Heart right ventricle (tissue), 16 donors: Measurements from ENCODE around the gene FSTL5. TPM values are rescaled to one million over a fixed set of nuclear protein-coding genes. Genes with fewer than 3 reads are reported as not detected.

ENCODE experiments used
- ATAC-seq, 8 donors: fragments of 200-7000 bp; cut with Tn5 transposase; one replicate each; pipeline ENCODE4 v1.9.1; 2020; ENCODE audit warnings: mild to moderate bottlenecking in 8 of 8, moderate library complexity in 8 of 8, moderate number of reproducible peaks in 1 of 8
- DNase-seq, 2 donors: peaks; one replicate each; pipeline ENCODE4 v3.0.0-alpha.2; 2020
- H3K27ac ChIP-seq, 10 donors: fragments of 200-600 bp; sonication (generic) in 2 of 10; one replicate each; pipeline versions ENCODE4 v1.5.0 to v1.8.0; 2020 to 2022; ENCODE audit warnings: mild to moderate bottlenecking in 3 of 10
- H3K27me3 ChIP-seq, 7 donors: fragments of 200-600 bp; one replicate each; pipeline ENCODE4 v1.8.0; 2021 to 2022; ENCODE audit warnings: mild to moderate bottlenecking in 2 of 7
- H3K36me3 ChIP-seq, 9 donors: fragments of 200-600 bp; sonication (generic) in 1 of 9; one replicate each; pipeline versions ENCODE4 v1.5.0 to v1.8.0; 2020 to 2022; ENCODE audit warnings: mild to moderate bottlenecking in 2 of 9
- H3K4me1 ChIP-seq, 9 donors: fragments of 200-600 bp; sonication (generic) in 1 of 9; one replicate each; pipeline versions ENCODE4 v1.5.0 to v1.8.0; 2020 to 2022; ENCODE audit warnings: mild to moderate bottlenecking in 4 of 9
- H3K4me3 ChIP-seq, 10 donors: fragments of 200-600 bp; sonication (generic) in 2 of 10; one replicate each; pipeline versions ENCODE4 v1.5.0 to v1.8.0; 2020 to 2022; ENCODE audit warnings: mild to moderate bottlenecking in 7 of 10, moderate library complexity in 2 of 10
- H3K9me3 ChIP-seq, 11 donors: fragments of 200-600 bp in 10 of 11; sonication (generic) in 2 of 11; one replicate each; pipeline versions ENCODE4 v1.5.0 to v1.8.0; 2013 to 2022; ENCODE audit warnings: mild to moderate bottlenecking in 2 of 11, control low read depth in 1 of 11, moderate library complexity in 1 of 11
- CTCF ChIP-seq, 9 donors: fragments of 200-600 bp; sonication (generic) in 2 of 9; IDR thresholded peaks; one replicate each; pipeline versions ENCODE4 v1.5.0 to v1.8.0; 2021 to 2022; ENCODE audit warnings: antibody characterized with exemption in 9 of 9, mild to moderate bottlenecking in 5 of 9, moderate library complexity in 1 of 9
- WGBS, 2 donors: extraction: QIAGEN DNeasy Blood & Tissue Kit; methylation state at CpG; one replicate each; pipeline ENCODE4 v1.1.7; 2013; ENCODE audit warnings: inconsistent platforms in 1 of 2; 5-methylcytosine and 5-hydroxymethylcytosine counted together
- intact Hi-C, 10 donors: fragments of 100-400 bp; cut with DNase I; formaldehyde crosslinking; loops; one replicate each; pipeline versions ENCODE4 v1.11.1 to v1.14.2; 2022
- polyA plus RNA-seq, 2 donors: library from polyadenylated mRNA; stranded (reverse); fragments of 200-250 nt; gene quantifications; one replicate each; pipeline ENCODE4 v1.2.3, GENCODE V29; 2013
- total RNA-seq, 10 donors: library from RNA; stranded (reverse); fragmentation: NEBNext Ultra II Directional in 3 of 10; extraction: Animal tissue kit (Norgen Biotek cat#: 25700) in 3 of 10; gene quantifications; one replicate each; pipeline versions ENCODE4 v1.2.1 to v1.2.4, GENCODE V29; 2021 to 2023
- donor health status: Arrhythmogenic right ventricular cardiomyopathy.
- donor health status: ischemic (EF 13 %, LVEDD 7.1; RV severe dilation, severe dysfunction).
- donor health status: healthy with polysubstance abuse.
- donor health status: DM: no; HTN: yes; CAD: no.
- donor health status: DM: no; HTN: no; CAD: no.
- donor health status: ischemic (EF 25% LVEDD 6.9; RV normal size, moderate dysfunction).
- donor health status: ischemic (EF 25% LVEDD 5.7; RV mildly dilated, moderate dysfunction).
- donor health status: healthy.
- donor health status: DM: yes; HTN: yes; CAD: no.
- donor health status: Ischemic cardiomyopathy.
- donor health status: ischemic (EF 35%, LVEDD 5.7; RV mildly dilated, moderate dysfunction).
- donor health status: nonischemic (EF 11% LVEDD 7.7; RV severe dilation, severe dysfunction).
- donor health status: DM: yes; HTN: yes; CAD: no.
- donor health status: PGD.
- donor health status: ischemic (EF 29% LVEDD 5.4; RV normal size, mild dysfunction).
- donor health status: nonischemic (EF 23%, LVEDD 6.1; RV moderate dilation, normal function).

Gene FSTL5
- total and polyA plus RNA-seq, 12 donors: 0.01 TPM; not detected in 11

GRCh38 chr4:161359491-161359890 lies 804.3 kb downstream of the FSTL5 start:
- Histone ChIP-seq H3K9me3 (no peaks in the 10 kb centered on the region), H3K4me3 (no peak overlapping the region), H3K27me3 (no peaks in the 10 kb centered on the region), H3K27ac (no peak overlapping the region), H3K4me1 (no peaks in the 10 kb centered on the region), H3K36me3 (no peaks in the 10 kb centered on the region)
- WGBS, 2 donors: 78 to 85% methylated on average over 2 of the region's 2 CpGs
- intact Hi-C loops: no loop called here
- ATAC-seq: no peak
- no peak for TF ChIP-seq CTCF (IDR thresholded peaks at IDR 0.05)
- no peak for DNase-seq

- no peak for DNase-seq
These were observed 807.4 kb downstream of the FSTL5 start for GRCh38 chr4:161356351-161356750.

GRCh38 chr4:161350946-161351345 lies 812.9 kb downstream of the FSTL5 start:
- ATAC-seq (no peak), DNase-seq (no peak)
- no peaks in the 10 kb centered on the region for H3K4me1 ChIP-seq
- H3K27me3 ChIP-seq: no peaks in the 10 kb centered on the region
- intact Hi-C loops: no loop called here
- 86 to 88% methylated on average over 3 of the region's 3 CpGs for WGBS, 2 donors
- H3K36me3 ChIP-seq: no peaks in the 10 kb centered on the region
- no peak for TF ChIP-seq CTCF (IDR thresholded peaks at IDR 0.05)
- H3K9me3 ChIP-seq: peaks cover 0 to 17% (median 3%) of the 10 kb centered on the region in 11 donors
- H3K27ac ChIP-seq: no peak overlapping the region
- H3K4me3 ChIP-seq: no peak overlapping the region

More at GRCh38 chr4:161356351-161356750, 807.4 kb downstream of the FSTL5 start:
- H3K9me3 ChIP-seq: no peaks in the 10 kb centered on the region
- no peak for TF ChIP-seq CTCF (IDR thresholded peaks at IDR 0.05)
- H3K36me3 ChIP-seq: no peaks in the 10 kb centered on the region
- no peak overlapping the region for H3K27ac ChIP-seq
- ATAC-seq: no peak
- H3K4me1 ChIP-seq: no peaks in the 10 kb centered on the region
- H3K27me3 ChIP-seq: no peaks in the 10 kb centered on the region
- H3K4me3 ChIP-seq: no peak overlapping the region
- 68 to 76% methylated on average over 3 of the region's 3 CpGs for WGBS, 2 donors
- intact Hi-C loops: no loop called here

GRCh38 chr4:161345741-161346140 lies 818.1 kb downstream of the FSTL5 start:
- ATAC-seq (no peak), DNase-seq (no peak)
- no peaks in the 10 kb centered on the region for H3K27me3 ChIP-seq
- H3K9me3 ChIP-seq: peaks cover 0 to 17% (median 3%) of the 10 kb centered on the region in 11 donors
- no peak overlapping the region for H3K4me3 ChIP-seq
- intact Hi-C loops: no loop called here
- no peaks in the 10 kb centered on the region for H3K4me1 ChIP-seq
- no peak overlapping the region for H3K27ac ChIP-seq
- no peak for TF ChIP-seq CTCF (IDR thresholded peaks at IDR 0.05)
- H3K36me3 ChIP-seq: no peaks in the 10 kb centered on the region
- 79 to 80% methylated on average over 1 of the region's 1 CpG for WGBS, 2 donors
